GM23338 (cell line): ENCODE data around the gene ANKS1B. TPM values are rescaled to one million over a fixed set of nuclear protein-coding genes. Genes with fewer than 3 reads are reported as not detected.

Experiments used
- ATAC-seq: fragments of 200-7000 bp; cut with Tn5 transposase; 3 replicates; pipeline ENCODE4 v1.9.1; 2020
- DNase-seq: peaks from one replicate; pipeline ENCODE4 v3.0.0-alpha.2; 2015; ENCODE audit warnings: low spot score
- H2AFZ ChIP-seq: fragments of 200-600 bp; sonication (generic); 2 replicates; pipeline ENCODE4 v1.8.0; 2016; ENCODE audit warnings: antibody characterized with exemption, mild to moderate bottlenecking, moderate library complexity
- H3F3A ChIP-seq: fragments of 200-600 bp; sonication (generic); replicated peaks from 2 replicates; pipeline ENCODE4 v1.8.0; 2017; ENCODE audit warnings: antibody characterized with exemption, mixed run types, low read depth
- H3K27ac ChIP-seq: fragments of 200-600 bp; sonication (generic); 2 replicates; pipeline ENCODE4 v1.6.1; 2016; ENCODE audit warnings: low read depth
- H3K27me3 ChIP-seq: fragments of 200-600 bp; sonication (generic); 2 replicates; pipeline ENCODE4 v1.8.0; 2016; ENCODE audit warnings: mild to moderate bottlenecking, mixed run types, moderate library complexity; ENCODE audit not compliant: insufficient read depth
- H3K36me3 ChIP-seq: fragments of 200-600 bp; sonication (generic); 2 replicates; pipeline ENCODE4 v1.8.0; 2016; ENCODE audit warnings: mild to moderate bottlenecking; ENCODE audit not compliant: insufficient read depth
- H3K4me1 ChIP-seq: fragments of 200-600 bp; sonication (generic); 2 replicates; pipeline ENCODE4 v1.8.0; 2016; ENCODE audit warnings: mild to moderate bottlenecking, moderate library complexity; ENCODE audit not compliant: insufficient read depth
- H3K4me2 ChIP-seq: fragments of 200-600 bp; sonication (generic); 2 replicates; pipeline ENCODE4 v1.7.1; 2017; ENCODE audit warnings: mixed run types
- H3K4me3 ChIP-seq: fragments of 200-600 bp; sonication (generic); 2 replicates; pipeline ENCODE4 v1.6.1; 2016; ENCODE audit warnings: mixed run types
- H3K79me2 ChIP-seq: fragments of 200-600 bp; sonication (generic); replicated peaks from 2 replicates; pipeline ENCODE4 v1.8.0; 2017; ENCODE audit warnings: mild to moderate bottlenecking; ENCODE audit not compliant: insufficient read depth
- H3K9me2 ChIP-seq: fragments of 200-600 bp; sonication (generic); 2 replicates; pipeline ENCODE4 v1.8.0; 2017; ENCODE audit not compliant: insufficient read depth
- H4K20me1 ChIP-seq: fragments of 200-600 bp; sonication (generic); replicated peaks from 2 replicates; pipeline ENCODE4 v1.8.0; 2017; ENCODE audit warnings: mild to moderate bottlenecking; ENCODE audit not compliant: insufficient read depth
- H3K27ac Mint-ChIP-seq: 2 replicates; pipeline ENCODE4 v1.8.0; 2020; ENCODE audit warnings: inconsistent platforms, mild to moderate bottlenecking, moderate library complexity, mixed read lengths
- H3K27me3 Mint-ChIP-seq: 3 replicates; pipeline ENCODE4 v1.8.0; 2022; ENCODE audit warnings: low read depth, mild to moderate bottlenecking, moderate library complexity, mixed read lengths, inconsistent platforms; ENCODE audit not compliant: insufficient read depth, poor library complexity
- H3K36me3 Mint-ChIP-seq: 3 replicates; pipeline ENCODE4 v1.8.0; 2021; ENCODE audit warnings: low read depth, mild to moderate bottlenecking, inconsistent platforms, moderate library complexity, mixed read lengths
- H3K4me1 Mint-ChIP-seq: 3 replicates; pipeline ENCODE4 v1.8.0; 2020; ENCODE audit warnings: mild to moderate bottlenecking, inconsistent platforms, mixed read lengths
- H3K4me3 Mint-ChIP-seq: 3 replicates; pipeline ENCODE4 v1.8.0; 2021; ENCODE audit warnings: moderate library complexity, mild to moderate bottlenecking, inconsistent platforms, mixed read lengths
- H3K9me3 Mint-ChIP-seq: 3 replicates; pipeline ENCODE4 v1.8.0; 2020; ENCODE audit warnings: moderate library complexity, mild to moderate bottlenecking, inconsistent platforms, mixed read lengths
- CREB1 ChIP-seq: fragments of 250-450 bp; sonication (Bioruptor Pico); IDR thresholded peaks from 2 replicates; pipeline ENCODE4 v1.5.0; 2020; ENCODE audit warnings: low read depth, mild to moderate bottlenecking, moderate library complexity
- CTCF ChIP-seq, 2 experiments: fragments of 200-600 bp in 1 of 2; sonication (generic) in 1 of 2; conservative IDR thresholded peaks; 2 replicates each; pipeline versions ENCODE4 v1.5.1 to v1.6.1; 2016 to 2017; ENCODE audit warnings: antibody characterized with exemption in 2 of 2, low read depth in 2 of 2, mild to moderate bottlenecking in 2 of 2, moderate library complexity in 1 of 2
- EZH2 ChIP-seq: fragments of 200-600 bp; sonication (generic); IDR thresholded peaks from one replicate; pipeline ENCODE4 v1.8.0; 2017; ENCODE audit warnings: antibody characterized with exemption, mild to moderate bottlenecking, low read depth; ENCODE audit not compliant: unreplicated experiment
- EZH2phosphoT487 ChIP-seq: fragments of 200-600 bp; sonication (generic); IDR thresholded peaks from one replicate; pipeline ENCODE4 v1.8.1; 2018; ENCODE audit warnings: antibody characterized with exemption; ENCODE audit not compliant: unreplicated experiment
- REST ChIP-seq: IDR thresholded peaks from one replicate; pipeline ENCODE4 v1.6.1; 2018; ENCODE audit warnings: antibody characterized with exemption; ENCODE audit not compliant: unreplicated experiment
- STAT1 ChIP-seq: IDR thresholded peaks from one replicate; pipeline ENCODE4 v1.6.1; 2016; ENCODE audit warnings: antibody characterized with exemption; ENCODE audit not compliant: unreplicated experiment
- ZNF114 ChIP-seq: fragments of 250-450 bp; sonication (Bioruptor Pico); IDR thresholded peaks from 2 replicates; pipeline ENCODE4 v1.5.0; 2020; ENCODE audit warnings: mild to moderate bottlenecking, moderate library complexity
- ZNF331 ChIP-seq: fragments of 250-450 bp; sonication (Bioruptor Pico); IDR thresholded peaks from 2 replicates; pipeline ENCODE4 v1.5.0; 2020; ENCODE audit warnings: low read depth, mild to moderate bottlenecking, moderate library complexity
- polyA plus RNA-seq: library from polyadenylated mRNA; unstranded; fragments of >200 nt; fragmentation: Nextera tagmentation; extraction: Ambion mirVana; gene quantifications from 2 replicates; pipeline ENCODE4 v1.2.1, GENCODE V29; 2016
- total RNA-seq: library from RNA; depleted of rRNA; stranded (reverse); fragments of >200 nt; shearing (Covaris generic); gene quantifications from 2 replicates; pipeline ENCODE4 v1.2.3, GENCODE V29; 2014
- TF ChIP-seq, protein P1 (sequence below): fragments of 250-450 bp; sonication (Bioruptor Pico); IDR thresholded peaks from 2 replicates; pipeline ENCODE4 v1.5.0; 2020; ENCODE audit warnings: mild to moderate bottlenecking, moderate library complexity

The ANKS1B gene
- total and polyA plus RNA-seq, 2 experiments from 2014 or later = 4.3 to 5.8 TPM

- TF ChIP-seq EZH2phosphoT487 (no peak), ZNF331 (CRISPR knock-in tag) (no peak)
Measured at GRCh38 chr12:98714426-98714825, 1270.3 kb downstream of the ANKS1B start (continued).

- Mint-ChIP-seq H3K27me3 (no peaks in the 10 kb centered on the region), H3K9me3 (no peaks in the 10 kb centered on the region), H3K27ac (no peak overlapping the region), H3K4me1 (no peaks in the 10 kb centered on the region), H3K36me3 (no peaks in the 10 kb centered on the region), H3K4me3 (no peak overlapping the region)
- ATAC-seq (no peak), DNase-seq (no peak)
- Histone ChIP-seq H3K4me3 (no peak overlapping the region), H3K4me2 (no peak overlapping the region), H2AFZ (no peak overlapping the region), H3F3A (no peaks in the 10 kb centered on the region), H3K36me3 (peaks cover 7% of the 10 kb centered on the region), H3K79me2 (no peaks in the 10 kb centered on the region), H3K27ac (no peak overlapping the region), H4K20me1 (no peaks in the 10 kb centered on the region; the same call in 1 of the 2 replicates), H3K27me3 (no peaks in the 10 kb centered on the region), H3K9me2 (no peaks in the 10 kb centered on the region), H3K4me1 (no peaks in the 10 kb centered on the region)
- TF ChIP-seq EZH2phosphoT487 (no peak), STAT1 (no peak), CREB1 (CRISPR knock-in tag) (no peak), EZH2 (no peak), ZNF114 (CRISPR knock-in tag) (no peak), CTCF (conservative IDR thresholded peaks at IDR 0.05; ENCODE audit: low read depth in 2 of 2) (no peak), ZNF331 (CRISPR knock-in tag) (no peak), REST (no peak)
- TF ChIP-seq, protein P1, sequence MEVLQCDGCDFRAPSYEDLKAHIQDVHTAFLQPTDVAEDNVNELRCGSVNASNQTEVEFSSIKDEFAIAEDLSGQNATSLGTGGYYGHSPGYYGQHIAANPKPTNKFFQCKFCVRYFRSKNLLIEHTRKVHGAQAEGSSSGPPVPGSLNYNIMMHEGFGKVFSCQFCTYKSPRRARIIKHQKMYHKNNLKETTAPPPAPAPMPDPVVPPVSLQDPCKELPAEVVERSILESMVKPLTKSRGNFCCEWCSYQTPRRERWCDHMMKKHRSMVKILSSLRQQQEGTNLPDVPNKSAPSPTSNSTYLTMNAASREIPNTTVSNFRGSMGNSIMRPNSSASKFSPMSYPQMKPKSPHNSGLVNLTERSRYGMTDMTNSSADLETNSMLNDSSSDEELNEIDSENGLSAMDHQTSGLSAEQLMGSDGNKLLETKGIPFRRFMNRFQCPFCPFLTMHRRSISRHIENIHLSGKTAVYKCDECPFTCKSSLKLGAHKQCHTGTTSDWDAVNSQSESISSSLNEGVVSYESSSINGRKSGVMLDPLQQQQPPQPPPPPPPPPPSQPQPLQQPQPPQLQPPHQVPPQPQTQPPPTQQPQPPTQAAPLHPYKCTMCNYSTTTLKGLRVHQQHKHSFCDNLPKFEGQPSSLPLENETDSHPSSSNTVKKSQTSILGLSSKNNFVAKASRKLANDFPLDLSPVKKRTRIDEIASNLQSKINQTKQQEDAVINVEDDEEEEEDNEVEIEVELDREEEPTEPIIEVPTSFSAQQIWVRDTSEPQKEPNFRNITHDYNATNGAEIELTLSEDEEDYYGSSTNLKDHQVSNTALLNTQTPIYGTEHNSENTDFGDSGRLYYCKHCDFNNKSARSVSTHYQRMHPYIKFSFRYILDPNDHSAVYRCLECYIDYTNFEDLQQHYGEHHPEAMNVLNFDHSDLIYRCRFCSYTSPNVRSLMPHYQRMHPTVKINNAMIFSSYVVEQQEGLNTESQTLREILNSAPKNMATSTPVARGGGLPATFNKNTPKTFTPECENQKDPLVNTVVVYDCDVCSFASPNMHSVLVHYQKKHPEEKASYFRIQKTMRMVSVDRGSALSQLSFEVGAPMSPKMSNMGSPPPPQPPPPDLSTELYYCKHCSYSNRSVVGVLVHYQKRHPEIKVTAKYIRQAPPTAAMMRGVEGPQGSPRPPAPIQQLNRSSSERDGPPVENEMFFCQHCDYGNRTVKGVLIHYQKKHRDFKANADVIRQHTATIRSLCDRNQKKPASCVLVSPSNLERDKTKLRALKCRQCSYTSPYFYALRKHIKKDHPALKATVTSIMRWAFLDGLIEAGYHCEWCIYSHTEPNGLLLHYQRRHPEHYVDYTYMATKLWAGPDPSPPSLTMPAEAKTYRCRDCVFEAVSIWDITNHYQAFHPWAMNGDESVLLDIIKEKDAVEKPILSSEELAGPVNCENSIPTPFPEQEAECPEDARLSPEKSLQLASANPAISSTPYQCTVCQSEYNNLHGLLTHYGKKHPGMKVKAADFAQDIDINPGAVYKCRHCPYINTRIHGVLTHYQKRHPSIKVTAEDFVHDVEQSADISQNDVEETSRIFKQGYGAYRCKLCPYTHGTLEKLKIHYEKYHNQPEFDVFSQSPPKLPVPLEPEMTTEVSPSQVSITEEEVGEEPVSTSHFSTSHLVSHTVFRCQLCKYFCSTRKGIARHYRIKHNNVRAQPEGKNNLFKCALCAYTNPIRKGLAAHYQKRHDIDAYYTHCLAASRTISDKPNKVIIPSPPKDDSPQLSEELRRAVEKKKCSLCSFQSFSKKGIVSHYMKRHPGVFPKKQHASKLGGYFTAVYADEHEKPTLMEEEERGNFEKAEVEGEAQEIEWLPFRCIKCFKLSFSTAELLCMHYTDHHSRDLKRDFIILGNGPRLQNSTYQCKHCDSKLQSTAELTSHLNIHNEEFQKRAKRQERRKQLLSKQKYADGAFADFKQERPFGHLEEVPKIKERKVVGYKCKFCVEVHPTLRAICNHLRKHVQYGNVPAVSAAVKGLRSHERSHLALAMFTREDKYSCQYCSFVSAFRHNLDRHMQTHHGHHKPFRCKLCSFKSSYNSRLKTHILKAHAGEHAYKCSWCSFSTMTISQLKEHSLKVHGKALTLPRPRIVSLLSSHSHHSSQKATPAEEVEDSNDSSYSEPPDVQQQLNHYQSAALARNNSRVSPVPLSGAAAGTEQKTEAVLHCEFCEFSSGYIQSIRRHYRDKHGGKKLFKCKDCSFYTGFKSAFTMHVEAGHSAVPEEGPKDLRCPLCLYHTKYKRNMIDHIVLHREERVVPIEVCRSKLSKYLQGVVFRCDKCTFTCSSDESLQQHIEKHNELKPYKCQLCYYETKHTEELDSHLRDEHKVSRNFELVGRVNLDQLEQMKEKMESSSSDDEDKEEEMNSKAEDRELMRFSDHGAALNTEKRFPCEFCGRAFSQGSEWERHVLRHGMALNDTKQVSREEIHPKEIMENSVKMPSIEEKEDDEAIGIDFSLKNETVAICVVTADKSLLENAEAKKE (CRISPR knock-in tag) = no peak
Measured at GRCh38 chr12:98709022-98709421, 1275.7 kb downstream of the ANKS1B start.
